Measurements from ENCODE around the gene NTF3. TPM values are rescaled to one million over a fixed set of nuclear protein-coding genes. Genes with fewer than 3 reads are reported as not detected.

NTF3 gene
- total RNA-seq, 2 donors from 2014 or later = 0.71 to 4.1 TPM

GRCh38 chr12:5447320-5447719, 15.4 kb downstream of the NTF3 start:
- WGBS, 2 experiments (ENCODE audit: insufficient coverage in 1 of 2, insufficient read length in 1 of 2) = 98 to 100% methylated on average over 4 to 5 of the region's 5 CpGs
- no peaks in the 10 kb centered on the region for H3K9me3 Mint-ChIP-seq
- H3K4me3 ChIP-seq (ENCODE audit: low read length) = no peak overlapping the region

DNA sequence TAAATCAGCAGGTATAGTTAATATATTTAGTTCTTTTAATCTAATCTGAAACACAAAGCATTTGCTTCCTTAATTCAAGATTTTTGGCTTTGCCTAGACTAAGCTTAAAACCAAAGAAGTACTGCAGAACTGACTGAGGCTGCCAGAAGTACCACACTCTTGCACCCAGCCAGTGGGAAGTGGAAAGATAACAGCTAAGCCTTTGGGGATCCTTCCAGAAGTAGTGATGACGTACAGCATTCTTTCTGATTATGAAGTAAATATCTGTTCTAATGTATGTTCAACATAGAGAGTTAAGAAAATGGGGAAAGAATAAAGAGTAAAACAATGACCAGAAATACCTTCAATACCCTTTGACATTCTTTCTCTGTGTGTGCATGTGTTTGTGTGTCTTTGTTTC, 19.3 kb downstream of the NTF3 start:
- no peak for TF ChIP-seq CTCF (conservative IDR thresholded peaks at IDR 0.05)
- Histone ChIP-seq H3K36me3 (ENCODE audit: control insufficient read depth, insufficient read depth, low read length) (no peaks in the 10 kb centered on the region), H3K27me3 (ENCODE audit: control insufficient read depth, insufficient read depth, low read length, poor library complexity, severe bottlenecking) (peaks cover 7% of the 10 kb centered on the region), H3K9ac (ENCODE audit: extremely low read depth, low read length, poor library complexity, severe bottlenecking) (no peak overlapping the region), H3K27ac (ENCODE audit: low read depth, low read length) (no peak overlapping the region), H3K9me3 (ENCODE audit: control insufficient read depth, low read length) (no peaks in the 10 kb centered on the region), H3K4me3 (ENCODE audit: low read length) (no peak overlapping the region), H3K4me1 (ENCODE audit: control insufficient read depth, insufficient read depth, low read length) (no peaks in the 10 kb centered on the region)
- peaks cover 34% of the 10 kb centered on the region for H3K27me3 Mint-ChIP-seq (ENCODE audit: insufficient read depth)
- whole genome bisulfite sequencing, 2 experiments (ENCODE audit: insufficient coverage in 1 of 2, insufficient read length in 1 of 2) = no CpG with 5 or more reads among the region's 1 CpG
- DNase-seq = no peak
- no peak overlapping the region for H3K27ac Mint-ChIP-seq
- peaks cover 2% of the 10 kb centered on the region for H3K4me1 Mint-ChIP-seq
- no peak overlapping the region for H3K4me3 Mint-ChIP-seq
- H3K36me3 Mint-ChIP-seq (ENCODE audit: low read depth) = no peaks in the 10 kb centered on the region
- H3K9me3 Mint-ChIP-seq = no peaks in the 10 kb centered on the region

More at GRCh38 chr12:5447320-5447719, 15.4 kb downstream of the NTF3 start:
- no peak for DNase-seq
- Mint-ChIP-seq H3K27ac (no peak overlapping the region), H3K36me3 (ENCODE audit: low read depth) (no peaks in the 10 kb centered on the region), H3K27me3 (ENCODE audit: insufficient read depth) (peaks cover 51% of the 10 kb centered on the region), H3K4me3 (no peak overlapping the region), H3K4me1 (peaks cover 2% of the 10 kb centered on the region)
- Histone ChIP-seq H3K9ac (ENCODE audit: extremely low read depth, low read length, poor library complexity, severe bottlenecking) (no peak overlapping the region), H3K9me3 (ENCODE audit: control insufficient read depth, low read length) (no peaks in the 10 kb centered on the region), H3K27me3 (ENCODE audit: control insufficient read depth, insufficient read depth, low read length, poor library complexity, severe bottlenecking) (peaks cover 17% of the 10 kb centered on the region), H3K36me3 (ENCODE audit: control insufficient read depth, insufficient read depth, low read length) (no peaks in the 10 kb centered on the region), H3K27ac (ENCODE audit: low read depth, low read length) (no peak overlapping the region), H3K4me1 (ENCODE audit: control insufficient read depth, insufficient read depth, low read length) (no peaks in the 10 kb centered on the region)
- no peak for TF ChIP-seq CTCF (conservative IDR thresholded peaks at IDR 0.05)

DNA sequence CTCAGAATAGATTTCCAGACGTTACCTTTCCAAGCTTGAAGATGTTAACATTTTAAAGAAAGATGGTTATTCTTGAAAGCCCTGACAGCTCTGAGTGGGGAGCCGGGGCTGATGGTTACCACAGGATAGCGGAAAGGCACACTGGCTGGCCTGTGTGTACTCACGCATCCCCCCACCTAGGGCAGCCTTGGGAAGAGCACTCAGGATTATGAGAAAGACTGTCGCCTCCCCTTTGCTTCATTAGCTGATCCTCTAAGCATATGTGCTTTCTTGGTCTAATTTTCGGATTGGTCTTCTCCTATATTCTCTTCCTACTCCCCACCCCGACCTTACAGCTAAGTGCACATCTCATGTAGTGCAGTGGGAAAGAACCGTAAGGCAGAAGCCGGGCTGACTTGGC, 20.7 kb downstream of the NTF3 start:
- H3K9me3 ChIP-seq (ENCODE audit: control insufficient read depth, low read length) = no peaks in the 10 kb centered on the region
- no peaks in the 10 kb centered on the region for H3K36me3 ChIP-seq (ENCODE audit: control insufficient read depth, insufficient read depth, low read length)
- H3K4me3 ChIP-seq (ENCODE audit: low read length) = no peak overlapping the region
- no peak overlapping the region for H3K9ac ChIP-seq (ENCODE audit: extremely low read depth, low read length, poor library complexity, severe bottlenecking)
- Mint-ChIP-seq H3K36me3 (ENCODE audit: low read depth) (no peaks in the 10 kb centered on the region), H3K4me1 (peaks cover 5% of the 10 kb centered on the region), H3K4me3 (no peak overlapping the region), H3K27me3 (ENCODE audit: insufficient read depth) (peaks cover 26% of the 10 kb centered on the region), H3K9me3 (no peaks in the 10 kb centered on the region), H3K27ac (no peak overlapping the region)
- 96% methylated on average over 6 to 9 of the region's 9 CpGs for WGBS, 2 experiments (ENCODE audit: insufficient coverage in 1 of 2, insufficient read length in 1 of 2)
- no peak for TF ChIP-seq CTCF (conservative IDR thresholded peaks at IDR 0.05)
- no peak for DNase-seq
- H3K27me3 ChIP-seq (ENCODE audit: control insufficient read depth, insufficient read depth, low read length, poor library complexity, severe bottlenecking) = no peaks in the 10 kb centered on the region
- no peaks in the 10 kb centered on the region for H3K4me1 ChIP-seq (ENCODE audit: control insufficient read depth, insufficient read depth, low read length)
- H3K27ac ChIP-seq (ENCODE audit: low read depth, low read length) = no peak overlapping the region
